GM19023 (cell line): ENCODE measurements around the gene FOXJ2.
"Not testable (repeated sequence)": the region's sequence is repeated elsewhere in the genome, so short reads cannot be mapped to it uniquely, and the experiment has no call there.

Experiments used
- ATAC-seq: cut with Tn5 transposase; IDR thresholded peaks from one replicate; pipeline ENCODE4 v1.9.1; 2021; ENCODE audit warnings: mild to moderate bottlenecking, moderate library complexity; ENCODE audit not compliant: unreplicated experiment

FOXJ2 gene

GRCh38 chr12:8058506-8058905 lies 26.0 kb downstream of the FOXJ2 start:
- no peak for ATAC-seq

GRCh38 chr12:8064131-8064530 lies 31.6 kb downstream of the FOXJ2 start:
- ATAC-seq, result no peak

- no peak for ATAC-seq
Observed at GRCh38 chr12:8065991-8066594, 33.6 kb downstream of the FOXJ2 start, which contains the start of gene C3AR1. Gene C3AR1 (minus strand): TSS chr12:8066359. CDS start chr12:8060185, 6,174 bp downstream.

- ATAC-seq, result no peak
Observed at GRCh38 chr12:8069582-8069981, 37.1 kb downstream of the FOXJ2 start.

- not testable (repeated sequence) for ATAC-seq
Observed at GRCh38 chr12:8071820-8072219, 39.3 kb downstream of the FOXJ2 start.

GRCh38 chr12:8075935-8076334 lies 43.4 kb downstream of the FOXJ2 start:
- no peak for ATAC-seq

GRCh38 chr12:8076366-8076765 lies 43.9 kb downstream of the FOXJ2 start:
- ATAC-seq, result no peak

GRCh38 chr12:8077207-8077606 lies 44.7 kb downstream of the FOXJ2 start:
- ATAC-seq, result no peak

- ATAC-seq, result no peak
Observed at GRCh38 chr12:8078398-8078797, 45.9 kb downstream of the FOXJ2 start.

GRCh38 chr12:8078916-8079315 lies 46.4 kb downstream of the FOXJ2 start:
- ATAC-seq, result no peak

- no peak for ATAC-seq
Observed at GRCh38 chr12:8080120-8080519, 47.6 kb downstream of the FOXJ2 start.

GRCh38 chr12:8081251-8081920 lies 48.9 kb downstream of the FOXJ2 start:
- peak; percentile 35 for ATAC-seq

- ATAC-seq, result no peak
Observed at GRCh38 chr12:8082808-8083100, 50.2 kb downstream of the FOXJ2 start.

GRCh38 chr12:8084351-8084750 lies 51.8 kb downstream of the FOXJ2 start:
- ATAC-seq, result not testable (repeated sequence)

- no peak for ATAC-seq
Observed at GRCh38 chr12:8087666-8088065, 55.1 kb downstream of the FOXJ2 start.

GRCh38 chr12:8088574-8088973 lies 56.1 kb downstream of the FOXJ2 start:
- ATAC-seq, result peak; percentile 63

GRCh38 chr12:8089277-8089676 lies 56.8 kb downstream of the FOXJ2 start:
- ATAC-seq, result not testable (repeated sequence)

- ATAC-seq, result no peak
Observed at GRCh38 chr12:8089716-8090115, 57.2 kb downstream of the FOXJ2 start.

- no peak for ATAC-seq
Observed at GRCh38 chr12:8093291-8093690, 60.8 kb downstream of the FOXJ2 start.

GRCh38 chr12:8096281-8096915 lies 63.9 kb downstream of the FOXJ2 start:
- no peak for ATAC-seq

GRCh38 chr12:8099235-8099634 lies 66.7 kb downstream of the FOXJ2 start:
- ATAC-seq, result no peak
